Endothelial cell of umbilical vein (primary cell): ENCODE measurements around the gene MCCC1. TPM values are rescaled to one million over a fixed set of nuclear protein-coding genes. Genes with fewer than 3 reads are reported as not detected.

Source experiments
- BruUV-seq: library from RNA; stranded (reverse); fragments of 400-500 nt; replicated peaks from 2 replicates; lab custom pipeline; 2021; lab: Mats Ljungman, UMichigan
- CTCF ChIA-PET: fragments of 300-600, 350-600 bp; sonication (Branson Sonifier 250); formaldehyde crosslinking; loops from one replicate; lab custom pipeline; 2021; ENCODE audit warnings: antibody characterized with exemption, inconsistent platforms; lab: Charles Lee
- POLR2A ChIA-PET: fragments of 300-600, 350-600 bp; sonication (Branson Sonifier 250); formaldehyde crosslinking; loops from one replicate; lab custom pipeline; 2021; ENCODE audit warnings: antibody characterized with exemption, inconsistent platforms; lab: Charles Lee
- DNase-seq: peaks from one replicate; pipeline ENCODE4 v3.0.0-alpha.2; 2011; ENCODE audit warnings: low read depth, low spot score
- FAIRE-seq: peaks from 2 replicates; lab custom pipeline; 2011; peaks lifted over from hg19 to GRCh38; lab: Jason Lieb, UNC
- H2AFZ ChIP-seq: 2 replicates; pipeline ENCODE4 v1.6.0; 2012; ENCODE audit warnings: low read depth, low read length, control low read depth, inconsistent platforms
- H3K27ac ChIP-seq: 2 replicates; pipeline ENCODE4 v1.5.1; 2011; ENCODE audit warnings: low read depth, mild to moderate bottlenecking, control low read depth, low read length, moderate library complexity; ENCODE audit not compliant: insufficient read depth
- H3K27me3 ChIP-seq, 2 experiments: 2 replicates each; pipeline versions ENCODE4 v1.6.0 to v1.6.1; 2011; ENCODE audit warnings: low read length in 2 of 2, mixed read lengths in 1 of 2; ENCODE audit not compliant: control insufficient read depth in 2 of 2, insufficient read depth in 2 of 2
- H3K36me3 ChIP-seq, 2 experiments: 2 replicates in 1 of 2; 3 replicates in 1 of 2; pipeline ENCODE4 v1.5.1; 2011; ENCODE audit warnings: low read length in 2 of 2, mild to moderate bottlenecking in 1 of 2, moderate library complexity in 1 of 2; ENCODE audit not compliant: control insufficient read depth in 2 of 2, insufficient read depth in 2 of 2; ENCODE audit errors: extremely low read depth in 1 of 2
- H3K4me1 ChIP-seq: 3 replicates; pipeline ENCODE4 v1.5.1; 2011; ENCODE audit warnings: mild to moderate bottlenecking, low read length; ENCODE audit not compliant: control insufficient read depth, insufficient read depth; ENCODE audit errors: extremely low read depth
- H3K4me2 ChIP-seq: 2 replicates; pipeline ENCODE4 v1.6.1; 2011; ENCODE audit warnings: low read length, control low read depth, mixed read lengths; ENCODE audit not compliant: insufficient read depth
- H3K4me3 ChIP-seq, 3 experiments: fragments of 200-600 bp in 1 of 3; sonication (generic), shearing (Covaris generic) in 1 of 3; replicated peaks in 1 of 3; 2 replicates each; pipeline ENCODE4 v1.5.1; 2011 to 2016; ENCODE audit warnings: control low read depth in 3 of 3, low read length in 3 of 3, mild to moderate bottlenecking in 2 of 3, inconsistent platforms in 1 of 3, low read depth in 1 of 3, moderate library complexity in 1 of 3; ENCODE audit not compliant: insufficient read depth in 1 of 3
- H3K79me2 ChIP-seq: 2 replicates; pipeline ENCODE4 v1.6.0; 2012; ENCODE audit warnings: low read length, inconsistent platforms; ENCODE audit not compliant: control insufficient read depth, insufficient read depth
- H3K9ac ChIP-seq: replicated peaks from 2 replicates; pipeline ENCODE3; 2011; ENCODE audit warnings: low read length, control low read depth; ENCODE audit not compliant: insufficient read depth; ENCODE audit errors: extremely low read depth
- H3K9me1 ChIP-seq: replicated peaks from 3 replicates; pipeline ENCODE4 v1.6.0; 2011; ENCODE audit warnings: mild to moderate bottlenecking, low read length; ENCODE audit not compliant: control insufficient read depth, insufficient read depth; ENCODE audit errors: extremely low read depth
- H3K9me3 ChIP-seq: replicated peaks from 2 replicates; pipeline ENCODE4 v1.5.1; 2012; ENCODE audit warnings: low read length, inconsistent platforms; ENCODE audit not compliant: control insufficient read depth, insufficient read depth
- H4K20me1 ChIP-seq: replicated peaks from 2 replicates; pipeline ENCODE3; 2011; ENCODE audit warnings: mild to moderate bottlenecking, low read length; ENCODE audit not compliant: control insufficient read depth, insufficient read depth; ENCODE audit errors: extremely low read depth
- CTCF ChIP-seq, 2 donors: IDR thresholded peaks; 1 replicate in 1 of 2; 2 replicates in 1 of 2; pipeline ENCODE4 v1.5.1; 2011; ENCODE audit warnings: low read length in 2 of 2, mild to moderate bottlenecking in 2 of 2, moderate library complexity in 2 of 2, control low read depth in 1 of 2, inconsistent platforms in 1 of 2, low read depth in 1 of 2; ENCODE audit not compliant: insufficient read depth in 1 of 2; ENCODE audit errors: extremely low read depth in 1 of 2
- EZH2 ChIP-seq: IDR thresholded peaks from 2 replicates; pipeline ENCODE4 v1.6.1; 2012; ENCODE audit warnings: borderline replicate concordance, low read depth, mild to moderate bottlenecking, moderate library complexity, low read length, inconsistent platforms; ENCODE audit not compliant: severe bottlenecking
- FOS ChIP-seq: IDR thresholded peaks from 2 replicates; pipeline ENCODE4 v1.6.1; 2011; ENCODE audit warnings: mild to moderate bottlenecking, low read length, moderate library complexity, borderline replicate concordance; ENCODE audit not compliant: insufficient read depth
- GATA2 ChIP-seq: IDR thresholded peaks from 2 replicates; pipeline ENCODE4 v1.7.0; 2011; ENCODE audit warnings: low read depth, mild to moderate bottlenecking, moderate library complexity, mixed read lengths, low read length; ENCODE audit not compliant: insufficient read length, insufficient read depth
- JUN ChIP-seq: IDR thresholded peaks from 2 replicates; pipeline ENCODE4 v1.6.1; 2011; ENCODE audit warnings: borderline replicate concordance, low read depth; ENCODE audit not compliant: insufficient read length, insufficient read depth
- MAX ChIP-seq: IDR thresholded peaks from 2 replicates; pipeline ENCODE4 v1.6.1; 2011; ENCODE audit not compliant: insufficient read depth, insufficient read length
- MYC ChIP-seq: IDR thresholded peaks from one replicate; pipeline ENCODE4 v1.6.1; 2011; ENCODE audit warnings: mild to moderate bottlenecking, low read depth, low read length
- POLR2A ChIP-seq: IDR thresholded peaks from 2 replicates; pipeline ENCODE4 v1.6.1; 2012; ENCODE audit warnings: low read depth, mild to moderate bottlenecking, control low read depth, low read length
- POLR2AphosphoS5 ChIP-seq: IDR thresholded peaks from 2 replicates; pipeline ENCODE4 v1.6.1; 2012; ENCODE audit warnings: low read depth, mild to moderate bottlenecking, control low read depth, low read length, moderate library complexity; ENCODE audit not compliant: insufficient read depth
- dilution Hi-C: fragments of 300-500 bp; cut with MboI; formaldehyde crosslinking; loops from one replicate; pipeline ENCODE4 v1.15.0; 2019; ENCODE audit warnings: low sequenced_read_pairs; ENCODE audit not compliant: extremely low pct_ligation_motif_present
- intact Hi-C: fragments of 100-400 bp; cut with micrococcal nuclease; formaldehyde crosslinking; loops from one replicate; pipeline ENCODE4 v1.10.0; 2022
- polyA plus RNA-seq, 4 experiments: library from polyadenylated mRNA; depleted of rRNA in 3 of 4; stranded (reverse) in 3 of 4; unstranded in 1 of 4; fragments of >200 nt; gene quantifications; 2 replicates each; pipeline versions ENCODE4 v1.2.1 to v1.2.3, GENCODE V29; 2011 to 2012; ENCODE audit warnings: missing spikeins in 1 of 4
- total RNA-seq: library from RNA; stranded (reverse); gene quantifications from 2 replicates; pipeline ENCODE4 v1.2.3, GENCODE V29; 2021

Gene MCCC1
- total and polyA plus RNA-seq, 2 donors (not counting 3 experiments of a cell fraction or from before 2014, with no cell fraction given), result 9.2 to 19.7 TPM

GRCh38 chr3:183116025-183116614 is 16.8 kb upstream of the MCCC1 start:
- H3K4me1 ChIP-seq, result no peaks in the 10 kb centered on the region
- H3K27me3 ChIP-seq, result peaks cover 19 to 36% of the 10 kb centered on the region in 2 experiments
- FAIRE-seq (no peak), DNase-seq (peak; percentile 41)
- intact Hi-C loops, result no loop called here
- no peaks in the 10 kb centered on the region for H4K20me1 ChIP-seq
- H3K79me2 ChIP-seq, result no peaks in the 10 kb centered on the region
- H3K4me2 ChIP-seq, result no peak overlapping the region
- peak overlapping the region in 1 of 3 experiments; percentile 20 for H3K4me3 ChIP-seq
- CTCF ChIA-PET, result interaction anchor here (1.1 kb wide), 1 partner anchor 402 kb away, joined by 3 read pairs; no protein-coding TSS in a partner anchor
- dilution Hi-C loops, result no loop called here
- no peaks in the 10 kb centered on the region for H3K9me1 ChIP-seq
- no peak overlapping the region for H3K27ac ChIP-seq
- TF ChIP-seq POLR2A (no peak), MYC (no peak), FOS (no peak), POLR2AphosphoS5 (no peak), MAX (no peak), EZH2 (no peak), JUN (no peak), CTCF (IDR thresholded peaks at IDR 0.05; ENCODE audit: extremely low read depth in 1 of 2, insufficient read depth in 1 of 2, low read depth in 1 of 2, low read length in 2 of 2) (no peak), GATA2 (no peak)
- no peaks in the 10 kb centered on the region for H3K36me3 ChIP-seq
- POLR2A ChIA-PET, result interaction anchor here (0.7 kb wide), 1 partner anchor 8 kb away, joined by 5 read pairs; no protein-coding TSS in a partner anchor
- no peak overlapping the region for H2AFZ ChIP-seq
- no peaks in the 10 kb centered on the region for H3K9me3 ChIP-seq
- no peak overlapping the region for H3K9ac ChIP-seq
- BruUV-seq, result no TSS peak
